ENCODE data around the gene PAX7. TPM values are rescaled to one million over a fixed set of nuclear protein-coding genes. Genes with fewer than 3 reads are reported as not detected.

PAX7 gene
- total and polyA plus RNA-seq, 2 donors (not counting 3 experiments of a cell fraction or from before 2014, with no cell fraction given): not detected

DNA sequence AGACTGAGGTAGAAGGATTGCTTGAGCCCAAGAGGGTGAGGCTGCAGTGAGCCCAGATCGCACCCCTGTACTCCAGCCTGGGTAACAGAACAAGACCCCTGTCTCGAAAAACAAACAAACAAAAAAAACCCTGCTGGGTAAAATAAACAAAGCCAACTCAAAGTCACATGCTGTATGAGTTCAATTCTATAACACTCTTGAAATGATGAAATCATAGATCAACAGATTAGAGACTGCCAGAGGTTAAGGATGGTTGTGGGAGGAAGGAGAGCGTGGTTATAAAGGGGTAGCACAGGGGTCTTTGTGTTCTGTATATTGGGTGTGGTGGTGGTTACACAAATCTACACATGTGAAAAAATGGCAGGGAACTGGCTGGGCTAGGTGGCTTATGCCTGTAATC is 166.3 kb downstream of the PAX7 start:
- intact Hi-C loops (cut with micrococcal nuclease) (no loop called here), dilution Hi-C loops (cut with MboI; ENCODE audit: extremely low pct_ligation_motif_present, low sequenced_read_pairs) (no loop called here)
- CTCF ChIA-PET: interaction anchor here (1.0 kb wide), 1 partner anchor 200 kb away, joined by 3 read pairs; no protein-coding TSS in a partner anchor
- H3K27me3 ChIP-seq (ENCODE audit: control insufficient read depth in 2 of 2, insufficient read depth in 2 of 2, low read length in 2 of 2): no peaks in the 10 kb centered on the region
- H3K36me3 ChIP-seq (ENCODE audit: control insufficient read depth in 2 of 2, extremely low read depth in 1 of 2, insufficient read depth in 2 of 2, low read length in 2 of 2): no peaks in the 10 kb centered on the region
- H4K20me1 ChIP-seq (replicated peaks; ENCODE audit: control insufficient read depth, extremely low read depth, insufficient read depth, low read length): no peaks in the 10 kb centered on the region
- no TSS peak for BruUV-seq (replicated peaks)
- POLR2A ChIA-PET: no interaction called here
- FAIRE-seq (no peak), DNase-seq (ENCODE audit: low read depth, low spot score) (no peak)
- no peaks in the 10 kb centered on the region for H3K4me1 ChIP-seq (ENCODE audit: control insufficient read depth, extremely low read depth, insufficient read depth, low read length)
- H2AFZ ChIP-seq (ENCODE audit: low read depth, low read length): no peak overlapping the region
- no peaks in the 10 kb centered on the region for H3K9me1 ChIP-seq (replicated peaks; ENCODE audit: control insufficient read depth, extremely low read depth, insufficient read depth, low read length)
- no peak overlapping the region for H3K4me3 ChIP-seq (replicated peaks in 1 of 3; ENCODE audit: insufficient read depth in 1 of 3, low read depth in 1 of 3, low read length in 3 of 3)
- no peak overlapping the region for H3K27ac ChIP-seq (ENCODE audit: insufficient read depth, low read depth, low read length)
- H3K79me2 ChIP-seq (ENCODE audit: control insufficient read depth, insufficient read depth, low read length): no peaks in the 10 kb centered on the region
- TF ChIP-seq EZH2 (IDR thresholded peaks at IDR 0.05; ENCODE audit: borderline replicate concordance, low read depth, low read length, severe bottlenecking) (no peak), GATA2 (IDR thresholded peaks at IDR 0.05; ENCODE audit: insufficient read depth, insufficient read length, low read depth, low read length) (no peak), MYC (IDR thresholded peaks at IDR 0.05; ENCODE audit: low read depth, low read length) (no peak), POLR2A (IDR thresholded peaks at IDR 0.05; ENCODE audit: low read depth, low read length) (no peak), MAX (IDR thresholded peaks at IDR 0.05; ENCODE audit: insufficient read depth, insufficient read length) (no peak)
- H3K9ac ChIP-seq (replicated peaks; ENCODE audit: extremely low read depth, insufficient read depth, low read length): no peak overlapping the region
- H3K4me2 ChIP-seq (ENCODE audit: insufficient read depth, low read length): no peak overlapping the region
- no peaks in the 10 kb centered on the region for H3K9me3 ChIP-seq (replicated peaks; ENCODE audit: control insufficient read depth, insufficient read depth, low read length)

Small RNAs within 50 kb of the gene (small RNA-seq; reads per million reads assigned to genes)
- gene AL031737.1 (ENCODE audit: insufficient read depth, insufficient read length, low read depth, low replicate concordance): not detected

Other genes with a start within 250 kb of the PAX7 start
- not detected in 2 replicates for gene KLHDC7A, start 149.9 kb upstream of the PAX7 start, total RNA-seq
- gene KLHDC7A, start 149.9 kb upstream of the PAX7 start, polyA plus RNA-seq: not detected in 2 replicates
- gene TAS1R2, start 228.8 kb downstream of the PAX7 start, total RNA-seq: not detected in 2 replicates
- not detected in 2 replicates for gene TAS1R2, start 228.8 kb downstream of the PAX7 start, polyA plus RNA-seq